AML-193 (cell line): ENCODE data around the gene IL6R.
"Not testable (repeated sequence)": the region's sequence is repeated elsewhere in the genome, so short reads cannot be mapped to it uniquely, and the experiment has no call there.

Experiments
- DNase-seq, 2 experiments: peaks; one replicate each; lab custom pipeline; 2025; lab: John Stamatoyannopoulos, UW

Gene IL6R

GRCh38 chr1:154406886-154407197, 1.7 kb downstream of the IL6R start:
- no peak for DNase-seq

- peak; percentile 20 to 24 for DNase-seq
Observed at GRCh38 chr1:154407198-154408091, 2.3 kb downstream of the IL6R start.

GRCh38 chr1:154408174-154408777, 3.1 kb downstream of the IL6R start:
- DNase-seq: peak in 1 of 2 experiments; percentile 18

- DNase-seq: no peak
Observed at GRCh38 chr1:154410185-154410827, 5.2 kb downstream of the IL6R start.

- DNase-seq: no peak
Observed at GRCh38 chr1:154411525-154411924, 6.4 kb downstream of the IL6R start.

- no peak for DNase-seq
Observed at GRCh38 chr1:154413177-154413783, 8.1 kb downstream of the IL6R start.

- DNase-seq: no peak
Observed at GRCh38 chr1:154414606-154415005, 9.5 kb downstream of the IL6R start.

- no peak for DNase-seq
Observed at GRCh38 chr1:154416471-154417337, 11.6 kb downstream of the IL6R start.

- DNase-seq: no peak
Observed at GRCh38 chr1:154417338-154417608, 12.1 kb downstream of the IL6R start.

GRCh38 chr1:154418062-154418921, 13.1 kb downstream of the IL6R start:
- no peak for DNase-seq

GRCh38 chr1:154418923-154419619, 13.9 kb downstream of the IL6R start:
- DNase-seq: no peak

GRCh38 chr1:154419620-154420571, 14.8 kb downstream of the IL6R start:
- DNase-seq: peak; percentile 65 to 70

- DNase-seq: no peak
Observed at GRCh38 chr1:154420961-154421924, 16.1 kb downstream of the IL6R start.

GRCh38 chr1:154422049-154422448, 16.9 kb downstream of the IL6R start:
- DNase-seq: not testable (repeated sequence)

- DNase-seq: no peak
Observed at GRCh38 chr1:154422521-154422920, 17.4 kb downstream of the IL6R start.

- DNase-seq: no peak
Observed at GRCh38 chr1:154423304-154423987, 18.3 kb downstream of the IL6R start.

- DNase-seq: no peak
Observed at GRCh38 chr1:154423988-154424326, 18.8 kb downstream of the IL6R start.

GRCh38 chr1:154425172-154425571, 20.0 kb downstream of the IL6R start:
- no peak for DNase-seq
